WTC11 (cell line): Measurements from ENCODE around the gene PCDHB8. TPM values are rescaled to one million over a fixed set of nuclear protein-coding genes. Genes with fewer than 3 reads are reported as not detected.

Experiments
- ATAC-seq: fragments of 200-7000 bp; cut with Tn5 transposase; 2 replicates; pipeline ENCODE4 v1.10.0; 2021; ENCODE audit warnings: mild to moderate bottlenecking, moderate library complexity
- CTCF ChIA-PET: fragments of 300-600 bp; sonication (Branson Sonifier 250); formaldehyde crosslinking; loops from one replicate; lab custom pipeline; 2021; ENCODE audit warnings: antibody characterized with exemption; lab: Charles Lee
- POLR2A ChIA-PET: fragments of 350-600 bp; sonication (Branson Sonifier 250); formaldehyde crosslinking; loops from one replicate; lab custom pipeline; 2021; ENCODE audit warnings: antibody characterized with exemption; lab: Charles Lee
- DNase-seq: peaks from one replicate; pipeline ENCODE4 v3.0.0; 2021; ENCODE audit warnings: low spot score
- H3K27ac Mint-ChIP-seq: 2 replicates; pipeline ENCODE4 v1.8.0; 2021; ENCODE audit warnings: mixed read lengths
- H3K27me3 Mint-ChIP-seq: 2 replicates; pipeline ENCODE4 v1.8.0; 2021; ENCODE audit warnings: low read depth, mild to moderate bottlenecking, moderate library complexity, mixed read lengths
- H3K36me3 Mint-ChIP-seq: 2 replicates; pipeline ENCODE4 v1.8.0; 2021; ENCODE audit warnings: mixed read lengths
- H3K4me1 Mint-ChIP-seq: 2 replicates; pipeline ENCODE4 v1.8.0; 2022; ENCODE audit warnings: mixed read lengths
- H3K4me3 Mint-ChIP-seq: 2 replicates; pipeline ENCODE4 v1.8.0; 2021; ENCODE audit warnings: mild to moderate bottlenecking, moderate library complexity, mixed read lengths
- H3K9me3 Mint-ChIP-seq: 2 replicates; pipeline ENCODE4 v1.8.0; 2021; ENCODE audit warnings: mixed read lengths
- ATF2 ChIP-seq: sonication (generic); formaldehyde crosslinking; IDR thresholded peaks from 2 replicates; pipeline ENCODE4 v1.8.1; 2022; ENCODE audit warnings: low read depth, missing genetic modification reagents, borderline replicate concordance
- CREM ChIP-seq: sonication (generic); formaldehyde crosslinking; IDR thresholded peaks from 2 replicates; pipeline ENCODE4 v1.8.1; 2022; ENCODE audit warnings: mild to moderate bottlenecking, missing genetic modification reagents, moderate library complexity
- GABPB1 ChIP-seq: sonication (generic); formaldehyde crosslinking; IDR thresholded peaks from 2 replicates; pipeline ENCODE4 v1.8.1; 2023; ENCODE audit warnings: mild to moderate bottlenecking, missing genetic modification reagents
- JAZF1 ChIP-seq: fragments of 250-450 bp; sonication (Bioruptor Pico); IDR thresholded peaks from 2 replicates; pipeline ENCODE4 v1.9.0; 2021; ENCODE audit warnings: moderate library complexity, mild to moderate bottlenecking, inconsistent platforms
- MAX ChIP-seq: sonication (generic); formaldehyde crosslinking; IDR thresholded peaks from 2 replicates; pipeline ENCODE4 v1.8.0; 2022; ENCODE audit warnings: mild to moderate bottlenecking, missing genetic modification reagents
- MLX ChIP-seq: sonication (generic); formaldehyde crosslinking; IDR thresholded peaks from 2 replicates; pipeline ENCODE4 v1.8.1; 2023; ENCODE audit warnings: mild to moderate bottlenecking, missing genetic modification reagents, moderate library complexity
- NR3C1 ChIP-seq: sonication (generic); formaldehyde crosslinking; conservative IDR thresholded peaks from 2 replicates; pipeline ENCODE4 v1.8.1; 2023; ENCODE audit warnings: low read depth, mild to moderate bottlenecking, missing genetic modification reagents
- PRDM15 ChIP-seq: sonication (generic); formaldehyde crosslinking; IDR thresholded peaks from 2 replicates; pipeline ENCODE4 v1.8.0; 2022; ENCODE audit warnings: missing genetic modification reagents
- RELA ChIP-seq: sonication (generic); formaldehyde crosslinking; IDR thresholded peaks from 2 replicates; pipeline ENCODE4 v1.8.1; 2022; ENCODE audit warnings: missing genetic modification reagents, mild to moderate bottlenecking, borderline replicate concordance
- RORB ChIP-seq: fragments of 250-450 bp; sonication (Bioruptor Pico); IDR thresholded peaks from 2 replicates; pipeline ENCODE4 v1.9.0; 2021; ENCODE audit warnings: mild to moderate bottlenecking
- STAT6 ChIP-seq: sonication (generic); formaldehyde crosslinking; conservative IDR thresholded peaks from 2 replicates; pipeline ENCODE4 v1.8.1; 2023; ENCODE audit warnings: mild to moderate bottlenecking, low read depth, missing genetic modification reagents, moderate library complexity
- TP53 ChIP-seq: sonication (generic); formaldehyde crosslinking; IDR thresholded peaks from 2 replicates; pipeline ENCODE4 v1.8.1; 2023; ENCODE audit warnings: mild to moderate bottlenecking, missing genetic modification reagents
- ZBTB21 ChIP-seq: sonication (generic); formaldehyde crosslinking; IDR thresholded peaks from 2 replicates; pipeline ENCODE4 v1.8.1; 2023; ENCODE audit warnings: mild to moderate bottlenecking, missing genetic modification reagents, borderline replicate concordance
- ZNF138 ChIP-seq: sonication (generic); formaldehyde crosslinking; conservative IDR thresholded peaks from 2 replicates; pipeline ENCODE4 v1.8.1; 2022; ENCODE audit warnings: mild to moderate bottlenecking, moderate library complexity, missing genetic modification reagents
- ZNF425 ChIP-seq: fragments of 250-450 bp; sonication (Bioruptor Pico); conservative IDR thresholded peaks from 2 replicates; pipeline ENCODE4 v1.9.0; 2021; ENCODE audit warnings: mild to moderate bottlenecking
- ZNF671 ChIP-seq: fragments of 250-450 bp; sonication (Bioruptor Pico); IDR thresholded peaks from 2 replicates; pipeline ENCODE4 v1.8.0; 2021; ENCODE audit warnings: mild to moderate bottlenecking
- total RNA-seq: library from RNA; stranded (reverse); gene quantifications from 3 replicates; pipeline ENCODE4 v1.2.3, GENCODE V29; 2021

Gene PCDHB8
- total RNA-seq, 1 experiment from 2014 or later: 4.1 TPM

GRCh38 chr5:141149812-141150211 is 27.8 kb upstream of the PCDHB8 start, which contains the start of gene PCDHB6:
Gene PCDHB6, plus strand, starts transcription at chr5:141150057. Its CDS starts 201 bp downstream, at chr5:141150258.
- ChIA-PET POLR2A (no interaction called here), CTCF (interaction anchor here (0.6 to 1.8 kb wide), 20 partner anchors 8 to 414 kb away, joined by 3 to 22 read pairs (median 4); partner anchors contain the start of genes PCDHA8, PCDHB10, PCDHB11 and PCDHB14)
- Mint-ChIP-seq H3K9me3 (peaks cover 18% of the 10 kb centered on the region), H3K36me3 (peaks cover 15% of the 10 kb centered on the region), H3K4me1 (no peaks in the 10 kb centered on the region), H3K4me3 (no peak within 1 kb of the TSS), H3K27me3 (peaks cover 4% of the 10 kb centered on the region; the same call in 1 of the 2 replicates), H3K27ac (no peak within 1 kb of the TSS)
- ATAC-seq (peak; percentile 74), DNase-seq (no peak)
- no peak for TF ChIP-seq MAX (CRISPR knock-in tag)
- TF ChIP-seq PRDM15: no peak
- TF ChIP-seq GABPB1 (CRISPR knock-in tag): no peak
- TF ChIP-seq ATF2 (CRISPR knock-in tag): no peak
- no peak for TF ChIP-seq RORB (CRISPR knock-in tag)
- TF ChIP-seq CREM: no peak
- no peak for TF ChIP-seq ZNF138
- no peak for TF ChIP-seq TP53 (CRISPR knock-in tag)
- no peak for TF ChIP-seq MLX (CRISPR knock-in tag)
- no peak for TF ChIP-seq NR3C1
- TF ChIP-seq STAT6 (CRISPR knock-in tag): no peak
- no peak for TF ChIP-seq JAZF1 (CRISPR knock-in tag)
- no peak for TF ChIP-seq ZBTB21 (CRISPR knock-in tag)
- no peak for TF ChIP-seq ZNF425 (CRISPR knock-in tag)
- TF ChIP-seq ZNF671 (CRISPR knock-in tag): no peak
- no peak for TF ChIP-seq RELA (CRISPR knock-in tag)
